HCT116 (cell line): Measurements from ENCODE around the gene HSPB1. TPM values are rescaled to one million over a fixed set of nuclear protein-coding genes. Genes with fewer than 3 reads are reported as not detected.
"Not testable (repeated sequence)": the region's sequence is repeated elsewhere in the genome, so short reads cannot be mapped to it uniquely, and the experiment has no call there.

Experiments
- ATAC-seq: fragments of 200-7000 bp; cut with Tn5 transposase; 2 replicates; pipeline ENCODE4 v1.9.1; 2020; ENCODE audit warnings: mild to moderate bottlenecking, moderate library complexity
- BruUV-seq: library from RNA; stranded (reverse); fragments of 400-500 nt; replicated peaks from 2 replicates; lab custom pipeline; 2021; lab: Mats Ljungman, UMichigan
- CTCF ChIA-PET: fragments of 300-600 bp; sonication (Branson Sonifier 250); formaldehyde crosslinking; loops from one replicate; lab custom pipeline; 2021; ENCODE audit warnings: antibody characterized with exemption; lab: Charles Lee
- POLR2A ChIA-PET: fragments of 300-600, 350-600 bp; sonication (Branson Sonifier 250); formaldehyde crosslinking; loops from one replicate; lab custom pipeline; 2021; ENCODE audit warnings: antibody characterized with exemption; lab: Charles Lee
- RAD21 ChIA-PET, 2 experiments: fragments of 300-600 bp; sonication (Branson Sonifier 250); formaldehyde crosslinking; loops; one replicate each; lab custom pipeline; 2023; ENCODE audit warnings: low total read pairs in 2 of 2; ENCODE audit not compliant: uncharacterized antibody in 2 of 2, unreplicated experiment in 2 of 2, low non-redundant PET in 1 of 2; lab: Charles Lee
- DNase-seq: peaks from one replicate; pipeline ENCODE4 v3.0.0-alpha.2; 2010; ENCODE audit warnings: low read depth, low spot score
- H2AFZ ChIP-seq: fragments of 200-600 bp; shearing (Covaris generic), sonication (generic); 2 replicates; pipeline ENCODE4 v1.6.1; 2017; ENCODE audit warnings: low read depth, mixed run types, mixed read lengths, antibody characterized with exemption, low read length; ENCODE audit not compliant: poor library complexity, severe bottlenecking
- H3K27ac ChIP-seq: 2 replicates; pipeline ENCODE4 v1.5.1; 2012; ENCODE audit warnings: low read depth, low read length
- H3K27me3 ChIP-seq: fragments of 200-600 bp; sonication (generic); 2 replicates; pipeline ENCODE4 v1.6.1; 2016; ENCODE audit warnings: mixed run types, low read length, mixed read lengths; ENCODE audit not compliant: insufficient read depth
- H3K36me3 ChIP-seq, 2 experiments: fragments of 200-500 bp in 1 of 2; fragments of 200-600 bp in 1 of 2; sonication (Bioruptor generic) in 1 of 2; sonication (generic) in 1 of 2; 2 replicates each; pipeline versions ENCODE4 v1.5.1 to v1.6.1; 2014 to 2016; ENCODE audit warnings: low read length in 2 of 2, inconsistent platforms in 1 of 2, mixed read lengths in 1 of 2, mixed run types in 1 of 2; ENCODE audit not compliant: insufficient read depth in 2 of 2, control insufficient read depth in 1 of 2
- H3K4me1 ChIP-seq, 2 experiments: fragments of 200-600 bp in 1 of 2; sonication (generic) in 1 of 2; 2 replicates each; pipeline versions ENCODE4 v1.5.1 to v1.6.1; 2012 to 2017; ENCODE audit warnings: low read length in 2 of 2, inconsistent platforms in 1 of 2, mild to moderate bottlenecking in 1 of 2, mixed read lengths in 1 of 2, mixed run types in 1 of 2, moderate library complexity in 1 of 2; ENCODE audit not compliant: insufficient read depth in 2 of 2, control insufficient read depth in 1 of 2
- H3K4me2 ChIP-seq: fragments of 200-600 bp; sonication (generic); 2 replicates; pipeline ENCODE4 v1.6.1; 2017; ENCODE audit warnings: mixed run types, low read length, mixed read lengths
- H3K4me3 ChIP-seq, 2 experiments: fragments of 200-600 bp in 1 of 2; sonication (generic) in 1 of 2; replicated peaks in 1 of 2; 2 replicates each; pipeline ENCODE4 v1.5.1; 2011 to 2016; ENCODE audit warnings: low read length in 2 of 2, control low read depth in 1 of 2, low read depth in 1 of 2, mild to moderate bottlenecking in 1 of 2, mixed read lengths in 1 of 2, mixed run types in 1 of 2
- H3K79me2 ChIP-seq: fragments of 200-600 bp; sonication (generic); 2 replicates; pipeline ENCODE4 v1.6.1; 2017; ENCODE audit warnings: mild to moderate bottlenecking, mixed run types, low read length, moderate library complexity, mixed read lengths; ENCODE audit not compliant: insufficient read depth
- H3K9ac ChIP-seq: fragments of 200-600 bp; sonication (generic); 2 replicates; pipeline ENCODE4 v1.6.1; 2016; ENCODE audit warnings: low read length, mixed read lengths
- H3K9me2 ChIP-seq: fragments of 200-600 bp; sonication (generic), shearing (Covaris generic); 2 replicates; pipeline ENCODE4 v1.6.1; 2017; ENCODE audit warnings: mixed run types, mild to moderate bottlenecking, moderate library complexity; ENCODE audit not compliant: insufficient read depth
- H3K9me3 ChIP-seq, 2 experiments: fragments of 200-500 bp in 1 of 2; fragments of 200-600 bp in 1 of 2; sonication (Bioruptor generic) in 1 of 2; sonication (generic) in 1 of 2; 2 replicates each; pipeline ENCODE4 v1.6.1; 2014 to 2017; ENCODE audit warnings: low read length in 2 of 2, mixed read lengths in 2 of 2, inconsistent platforms in 1 of 2, low read depth in 1 of 2, mild to moderate bottlenecking in 1 of 2, mixed run types in 1 of 2, moderate library complexity in 1 of 2; ENCODE audit not compliant: control insufficient read depth in 1 of 2, insufficient read depth in 1 of 2
- H4K20me1 ChIP-seq: fragments of 200-600 bp; sonication (generic), shearing (Covaris generic); 2 replicates; pipeline ENCODE4 v1.6.1; 2017; ENCODE audit warnings: mixed run types, mild to moderate bottlenecking, moderate library complexity; ENCODE audit not compliant: insufficient read depth
- CTCF ChIP-seq, 3 experiments: fragments of 200-600 bp in 1 of 3; sonication (generic) in 1 of 3; IDR thresholded peaks in 2 of 3; conservative IDR thresholded peaks in 1 of 3; 2 replicates each; pipeline ENCODE4 v1.5.1; 2012 to 2017; ENCODE audit warnings: low read depth in 2 of 3, low read length in 2 of 3, antibody characterized with exemption in 1 of 3, borderline replicate concordance in 1 of 3, control low read depth in 1 of 3, mild to moderate bottlenecking in 1 of 3, mixed read lengths in 1 of 3, mixed run types in 1 of 3, moderate library complexity in 1 of 3; ENCODE audit not compliant: insufficient read depth in 1 of 3
- EGR1 ChIP-seq: IDR thresholded peaks from 2 replicates; pipeline ENCODE4 v1.6.1; 2012; ENCODE audit warnings: low read depth
- FOSL1 ChIP-seq: IDR thresholded peaks from 2 replicates; pipeline ENCODE4 v1.6.1; 2012; ENCODE audit warnings: low read depth
- POLR2A ChIP-seq: IDR thresholded peaks from 2 replicates; pipeline ENCODE4 v1.7.0; 2011; ENCODE audit warnings: borderline replicate concordance; ENCODE audit not compliant: insufficient read depth, insufficient read length; ENCODE audit errors: extremely low read depth
- intact Hi-C: fragments of 100-400 bp; cut with micrococcal nuclease; formaldehyde crosslinking; loops from 2 replicates; pipeline ENCODE4 v1.10.0; 2022
- total RNA-seq: library from RNA; stranded (reverse); gene quantifications from one replicate; pipeline ENCODE4 v1.2.1, GENCODE V29; 2021; ENCODE audit not compliant: unreplicated experiment

HSPB1 gene
- total RNA-seq, 1 experiment from 2014 or later, result 524 TPM

DNA sequence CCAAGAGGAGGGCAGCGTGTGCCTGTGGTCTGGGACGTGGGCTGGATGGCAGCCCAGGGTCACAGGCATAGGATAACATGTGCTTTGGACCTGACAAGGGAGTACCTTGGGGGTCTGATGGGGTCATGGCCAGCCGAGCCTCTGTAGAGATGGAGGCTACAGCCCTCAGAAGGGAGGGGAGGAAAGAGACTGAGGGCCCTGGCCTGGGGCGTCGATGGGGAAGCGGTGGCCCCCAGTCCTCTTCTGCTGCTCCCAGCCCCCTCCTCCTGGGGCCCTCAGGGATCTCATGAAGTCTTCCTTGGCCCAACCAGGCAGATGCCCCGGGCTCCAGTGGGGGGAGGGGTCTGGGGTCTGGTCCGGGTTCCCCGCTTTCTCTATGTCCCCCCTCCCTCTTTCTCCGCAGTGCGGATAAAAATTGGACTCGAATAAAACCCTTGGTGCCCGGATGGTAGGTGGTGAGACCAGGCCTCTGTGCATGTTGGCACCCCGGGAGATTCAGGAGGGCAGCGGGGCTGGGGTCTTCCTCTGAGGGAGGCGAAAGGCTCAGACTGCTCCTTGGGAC lies 15.6 kb upstream of the HSPB1 start (continued):
- TF ChIP-seq CTCF (IDR thresholded peaks at IDR 0.05 in 2 of 3, conservative IDR thresholded peaks at IDR 0.05 in 1 of 3; ENCODE audit: borderline replicate concordance in 1 of 3, insufficient read depth in 1 of 3, low read depth in 2 of 3, low read length in 2 of 3) (no peak), FOSL1 (no peak), EGR1 (no peak), POLR2A (no peak)
- TF ChIP-seq, all 23 proteins: peak for 0

GRCh38 chr7:76290847-76291350 lies 11.6 kb upstream of the HSPB1 start:
- ChIA-PET RAD21 (interaction anchor here (0.6 to 2.2 kb wide), 7 partner anchors 8 to 121 kb away, joined by 3 to 16 read pairs (median 3); no protein-coding TSS in a partner anchor), CTCF (interaction anchor here (0.6 to 2.7 kb wide), 15 partner anchors 8 to 123 kb away, joined by 3 to 64 read pairs (median 3); no protein-coding TSS in a partner anchor), POLR2A (interaction anchor here (0.6 to 2.4 kb wide), 7 partner anchors 9 to 80 kb away, joined by 4 to 21 read pairs (median 6); partner anchors contain the start of gene HSPB1)
- not testable (repeated sequence) for H3K27me3 ChIP-seq, DNase-seq, H3K9me3 ChIP-seq, BruUV-seq, H3K9me2 ChIP-seq, H3K79me2 ChIP-seq, H2AFZ ChIP-seq, H3K36me3 ChIP-seq, H4K20me1 ChIP-seq
- peak; percentile 47; the same call in 1 of the 2 replicates for ATAC-seq
- Histone ChIP-seq H3K4me1 (peaks cover 63 to 76% of the 10 kb centered on the region in 2 experiments), H3K27ac (peak overlapping the region; percentile 99), H3K4me3 (peak overlapping the region; percentile 26 to 45; a peak in 3 of 4 replicates), H3K4me2 (peak overlapping the region; percentile 78), H3K9ac (peak overlapping the region; percentile 62)
- intact Hi-C loops, result loop anchor here (1.0 kb wide), 2 partner anchors 12 to 23 kb away; no protein-coding TSS in a partner anchor
